Neural cell (in vitro differentiated cells): Measurements from ENCODE around the gene DEAF1. TPM values are rescaled to one million over a fixed set of nuclear protein-coding genes. Genes with fewer than 3 reads are reported as not detected.

Experiments
- H2AFZ ChIP-seq: fragments of 200-600, 300-800 bp; sonication (generic), shearing (Covaris generic); 2 replicates; pipeline ENCODE4 v1.6.0; 2014; ENCODE audit warnings: low read depth, mild to moderate bottlenecking, antibody characterized with exemption, low read length, moderate library complexity
- H3F3A ChIP-seq: fragments of 200-600 bp; shearing (Covaris generic); 2 replicates; pipeline ENCODE4 v1.6.1; 2016; ENCODE audit warnings: mild to moderate bottlenecking, moderate library complexity, mixed read lengths, antibody characterized with exemption, low read length; ENCODE audit not compliant: insufficient read depth, poor library complexity, severe bottlenecking
- H3K27ac ChIP-seq: fragments of 200-600, 300-800 bp; sonication (generic), shearing (Covaris generic); 2 replicates; pipeline ENCODE4 v1.5.1; 2014; ENCODE audit warnings: mild to moderate bottlenecking, low read length, moderate library complexity
- H3K27me3 ChIP-seq: fragments of 300-800, 200-600 bp; sonication (generic), shearing (Covaris generic); 2 replicates; pipeline ENCODE4 v1.6.0; 2014; ENCODE audit warnings: mild to moderate bottlenecking, low read depth, low read length, moderate library complexity; ENCODE audit not compliant: insufficient read depth
- H3K36me3 ChIP-seq: fragments of 300-800, 200-600 bp; sonication (generic), shearing (Covaris generic); 2 replicates; pipeline ENCODE4 v1.5.1; 2014; ENCODE audit warnings: mild to moderate bottlenecking, antibody characterized with exemption, low read length, moderate library complexity; ENCODE audit not compliant: insufficient read depth
- H3K4me2 ChIP-seq: fragments of 300-800, 200-600 bp; sonication (generic), shearing (Covaris generic); 2 replicates; pipeline ENCODE4 v1.6.0; 2014; ENCODE audit warnings: mild to moderate bottlenecking, low read length
- H3K4me3 ChIP-seq: fragments of 300-800, 200-600 bp; sonication (generic), shearing (Covaris generic); 2 replicates; pipeline ENCODE4 v1.5.1; 2014; ENCODE audit warnings: mild to moderate bottlenecking, low read length, moderate library complexity
- H3K79me2 ChIP-seq: fragments of 200-600 bp; shearing (Covaris generic); replicated peaks from 2 replicates; pipeline ENCODE4 v1.6.0; 2014; ENCODE audit warnings: mild to moderate bottlenecking, low read length, moderate library complexity; ENCODE audit not compliant: insufficient read depth
- H3K9ac ChIP-seq: fragments of 300-800, 200-600 bp; sonication (generic), shearing (Covaris generic); 2 replicates; pipeline ENCODE4 v1.6.1; 2016; ENCODE audit warnings: mild to moderate bottlenecking, low read length, mixed read lengths
- H3K9me2 ChIP-seq: fragments of 200-600 bp; shearing (Covaris generic); 2 replicates; pipeline ENCODE4 v1.6.1; 2016; ENCODE audit warnings: mild to moderate bottlenecking, low read length, mixed read lengths; ENCODE audit not compliant: insufficient read depth
- H3K9me3 ChIP-seq: fragments of 200-600, 300-800 bp; sonication (generic), shearing (Covaris generic); 2 replicates; pipeline ENCODE4 v1.6.1; 2016; ENCODE audit warnings: mild to moderate bottlenecking, mixed run types, low read length, moderate library complexity, mixed read lengths
- H4K20me1 ChIP-seq: fragments of 200-600 bp; shearing (Covaris generic); 2 replicates; pipeline ENCODE4 v1.6.1; 2016; ENCODE audit warnings: mild to moderate bottlenecking, mixed run types; ENCODE audit not compliant: insufficient read depth
- EP300 ChIP-seq: fragments of 450-650 bp; conservative IDR thresholded peaks from 2 replicates; pipeline ENCODE4 v1.6.1; 2014; ENCODE audit warnings: antibody characterized with exemption, mild to moderate bottlenecking, moderate library complexity; ENCODE audit not compliant: poor library complexity, severe bottlenecking
- EZH2 ChIP-seq: fragments of 200-600, 300-800 bp; shearing (Covaris generic), sonication (generic); IDR thresholded peaks from 2 replicates; pipeline ENCODE4 v1.6.1; 2014; ENCODE audit warnings: antibody characterized with exemption, low read length, borderline replicate concordance, mild to moderate bottlenecking; ENCODE audit not compliant: insufficient read depth, poor library complexity, severe bottlenecking
- MXI1 ChIP-seq: fragments of 450-650 bp; conservative IDR thresholded peaks from 2 replicates; pipeline ENCODE4 v1.6.1; 2014; ENCODE audit warnings: antibody characterized with exemption, mild to moderate bottlenecking; ENCODE audit not compliant: poor library complexity, severe bottlenecking
- POLR2AphosphoS5 ChIP-seq: IDR thresholded peaks from 2 replicates; pipeline ENCODE4 v1.6.1; 2012
- RAD21 ChIP-seq: fragments of 450-650 bp; conservative IDR thresholded peaks from 2 replicates; pipeline ENCODE4 v1.6.1; 2014; ENCODE audit warnings: antibody characterized with exemption, mild to moderate bottlenecking, moderate library complexity
- SMC3 ChIP-seq: fragments of 450-650 bp; conservative IDR thresholded peaks from 2 replicates; pipeline ENCODE4 v1.6.1; 2014; ENCODE audit warnings: antibody characterized with exemption, mild to moderate bottlenecking, moderate library complexity; ENCODE audit not compliant: poor library complexity
- TAF1 ChIP-seq: IDR thresholded peaks from 2 replicates; pipeline ENCODE4 v1.6.1; 2012; ENCODE audit warnings: low read depth
- polyA plus RNA-seq: library from polyadenylated mRNA; depleted of rRNA; stranded (reverse); fragments of >200 nt; gene quantifications from 2 replicates; pipeline ENCODE4 v1.2.3, GENCODE V29; 2014
- TF ChIP-seq, protein P1 (sequence below): fragments of 450-650 bp; IDR thresholded peaks from 2 replicates; pipeline ENCODE4 v1.5.1; 2014; ENCODE audit warnings: antibody characterized with exemption, mild to moderate bottlenecking, moderate library complexity; ENCODE audit not compliant: poor library complexity, severe bottlenecking
- TF ChIP-seq, protein P2 (sequence below): IDR thresholded peaks from 2 replicates; pipeline ENCODE4 v1.6.1; 2012; ENCODE audit warnings: borderline replicate concordance

Gene DEAF1
- polyA plus RNA-seq, 1 donor from 2014 or later = 87.6 TPM

DNA sequence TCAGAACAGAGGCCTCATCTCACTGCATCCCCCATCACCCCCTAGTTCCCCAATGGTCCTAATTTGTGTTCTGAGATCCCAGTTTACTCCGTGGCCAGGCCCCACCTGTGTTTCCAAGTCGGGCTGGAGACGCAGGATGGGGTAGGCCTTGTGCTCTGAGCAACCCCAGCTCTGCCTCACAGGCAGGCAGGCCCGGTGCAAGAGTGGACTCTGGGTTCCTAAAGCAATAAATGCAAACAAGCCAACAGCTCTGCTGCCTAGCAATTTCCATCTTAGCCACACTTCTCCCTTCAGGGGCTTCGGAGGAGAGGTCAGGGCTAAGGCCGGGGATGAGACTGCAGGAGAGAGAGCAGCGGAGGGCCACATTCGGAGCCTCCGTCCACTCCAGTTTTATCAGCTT, 8.5 kb upstream of the DEAF1 start:
- no peak overlapping the region for H3K4me2 ChIP-seq
- H3K9me2 ChIP-seq = no peaks in the 10 kb centered on the region
- no peak overlapping the region for H3K9ac ChIP-seq
- peaks cover 13% of the 10 kb centered on the region for H3K27me3 ChIP-seq
- no peak overlapping the region for H3K4me3 ChIP-seq
- TF ChIP-seq EP300 (no peak), POLR2AphosphoS5 (no peak), SMC3 (no peak), RAD21 (no peak), EZH2 (no peak), MXI1 (no peak)
- TF ChIP-seq, protein P1, sequence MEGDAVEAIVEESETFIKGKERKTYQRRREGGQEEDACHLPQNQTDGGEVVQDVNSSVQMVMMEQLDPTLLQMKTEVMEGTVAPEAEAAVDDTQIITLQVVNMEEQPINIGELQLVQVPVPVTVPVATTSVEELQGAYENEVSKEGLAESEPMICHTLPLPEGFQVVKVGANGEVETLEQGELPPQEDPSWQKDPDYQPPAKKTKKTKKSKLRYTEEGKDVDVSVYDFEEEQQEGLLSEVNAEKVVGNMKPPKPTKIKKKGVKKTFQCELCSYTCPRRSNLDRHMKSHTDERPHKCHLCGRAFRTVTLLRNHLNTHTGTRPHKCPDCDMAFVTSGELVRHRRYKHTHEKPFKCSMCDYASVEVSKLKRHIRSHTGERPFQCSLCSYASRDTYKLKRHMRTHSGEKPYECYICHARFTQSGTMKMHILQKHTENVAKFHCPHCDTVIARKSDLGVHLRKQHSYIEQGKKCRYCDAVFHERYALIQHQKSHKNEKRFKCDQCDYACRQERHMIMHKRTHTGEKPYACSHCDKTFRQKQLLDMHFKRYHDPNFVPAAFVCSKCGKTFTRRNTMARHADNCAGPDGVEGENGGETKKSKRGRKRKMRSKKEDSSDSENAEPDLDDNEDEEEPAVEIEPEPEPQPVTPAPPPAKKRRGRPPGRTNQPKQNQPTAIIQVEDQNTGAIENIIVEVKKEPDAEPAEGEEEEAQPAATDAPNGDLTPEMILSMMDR = no peak
- TF ChIP-seq, protein P2, sequence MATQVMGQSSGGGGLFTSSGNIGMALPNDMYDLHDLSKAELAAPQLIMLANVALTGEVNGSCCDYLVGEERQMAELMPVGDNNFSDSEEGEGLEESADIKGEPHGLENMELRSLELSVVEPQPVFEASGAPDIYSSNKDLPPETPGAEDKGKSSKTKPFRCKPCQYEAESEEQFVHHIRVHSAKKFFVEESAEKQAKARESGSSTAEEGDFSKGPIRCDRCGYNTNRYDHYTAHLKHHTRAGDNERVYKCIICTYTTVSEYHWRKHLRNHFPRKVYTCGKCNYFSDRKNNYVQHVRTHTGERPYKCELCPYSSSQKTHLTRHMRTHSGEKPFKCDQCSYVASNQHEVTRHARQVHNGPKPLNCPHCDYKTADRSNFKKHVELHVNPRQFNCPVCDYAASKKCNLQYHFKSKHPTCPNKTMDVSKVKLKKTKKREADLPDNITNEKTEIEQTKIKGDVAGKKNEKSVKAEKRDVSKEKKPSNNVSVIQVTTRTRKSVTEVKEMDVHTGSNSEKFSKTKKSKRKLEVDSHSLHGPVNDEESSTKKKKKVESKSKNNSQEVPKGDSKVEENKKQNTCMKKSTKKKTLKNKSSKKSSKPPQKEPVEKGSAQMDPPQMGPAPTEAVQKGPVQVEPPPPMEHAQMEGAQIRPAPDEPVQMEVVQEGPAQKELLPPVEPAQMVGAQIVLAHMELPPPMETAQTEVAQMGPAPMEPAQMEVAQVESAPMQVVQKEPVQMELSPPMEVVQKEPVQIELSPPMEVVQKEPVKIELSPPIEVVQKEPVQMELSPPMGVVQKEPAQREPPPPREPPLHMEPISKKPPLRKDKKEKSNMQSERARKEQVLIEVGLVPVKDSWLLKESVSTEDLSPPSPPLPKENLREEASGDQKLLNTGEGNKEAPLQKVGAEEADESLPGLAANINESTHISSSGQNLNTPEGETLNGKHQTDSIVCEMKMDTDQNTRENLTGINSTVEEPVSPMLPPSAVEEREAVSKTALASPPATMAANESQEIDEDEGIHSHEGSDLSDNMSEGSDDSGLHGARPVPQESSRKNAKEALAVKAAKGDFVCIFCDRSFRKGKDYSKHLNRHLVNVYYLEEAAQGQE = no peak
- no peaks in the 10 kb centered on the region for H3K36me3 ChIP-seq
- H3K27ac ChIP-seq = no peak overlapping the region
- no peaks in the 10 kb centered on the region for H3F3A ChIP-seq
- H3K9me3 ChIP-seq = no peaks in the 10 kb centered on the region
- H4K20me1 ChIP-seq = no peaks in the 10 kb centered on the region
- no peaks in the 10 kb centered on the region for H3K79me2 ChIP-seq
- no peak overlapping the region for H2AFZ ChIP-seq

DNA sequence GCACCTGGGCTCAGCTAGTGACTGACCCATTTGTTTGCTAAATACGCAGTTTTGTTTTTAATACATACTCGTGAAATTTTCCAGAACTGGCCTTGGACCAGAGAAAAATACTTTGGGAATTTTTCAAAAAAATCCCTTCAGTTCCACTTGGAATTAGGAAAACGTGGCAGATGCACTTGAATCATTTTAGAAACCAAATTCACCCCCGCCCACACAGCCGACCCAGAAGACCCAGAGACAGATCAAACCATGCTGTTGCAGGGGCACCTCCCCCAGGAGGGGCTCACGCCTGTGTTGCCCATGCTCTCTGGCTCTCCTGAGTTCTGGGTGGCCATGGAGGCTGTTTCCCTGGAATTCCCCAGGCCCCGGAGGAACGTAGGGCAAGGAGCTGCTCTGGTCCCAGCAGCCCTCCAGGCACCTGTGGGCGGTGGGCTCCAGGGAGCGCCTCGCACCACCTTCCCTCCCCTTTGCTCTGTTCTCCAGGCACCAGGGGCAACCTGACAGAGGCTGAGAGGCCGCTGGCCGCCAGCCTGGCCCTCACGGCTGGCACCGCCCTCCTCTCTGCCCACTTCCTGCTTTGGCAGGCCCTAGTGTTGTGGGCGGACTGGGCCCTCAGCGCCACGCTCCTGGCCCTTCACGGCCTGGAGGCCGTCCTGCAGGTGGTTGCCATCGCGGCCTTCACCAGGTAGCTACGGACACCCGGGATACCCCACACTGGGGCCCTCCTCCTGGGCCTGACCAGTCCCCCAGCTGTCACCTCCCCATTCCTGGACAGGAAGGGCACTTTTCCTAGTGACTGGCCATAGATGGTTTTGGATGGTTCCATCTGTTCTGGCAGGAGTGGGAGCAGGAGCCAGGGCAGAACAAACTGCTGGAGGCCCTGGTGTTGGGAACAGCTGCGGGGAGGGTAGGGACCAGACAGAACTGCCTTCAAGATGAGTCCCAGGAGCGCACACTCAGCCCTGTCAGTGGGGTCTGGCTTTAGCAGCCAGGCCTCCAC, 7.7 kb upstream of the DEAF1 start:
- Histone ChIP-seq H3K9me3 (no peaks in the 10 kb centered on the region), H3K27ac (no peak overlapping the region), H3F3A (no peaks in the 10 kb centered on the region), H3K79me2 (no peaks in the 10 kb centered on the region), H3K9ac (no peak overlapping the region), H3K4me2 (no peak overlapping the region), H3K9me2 (no peaks in the 10 kb centered on the region), H2AFZ (no peak overlapping the region), H3K36me3 (no peaks in the 10 kb centered on the region), H3K4me3 (no peak overlapping the region), H4K20me1 (no peaks in the 10 kb centered on the region), H3K27me3 (peaks cover 13% of the 10 kb centered on the region)
- no peak for TF ChIP-seq EZH2
- TF ChIP-seq MXI1 = no peak
- TF ChIP-seq, protein P1 = no peak
- TF ChIP-seq, protein P2 = no peak
- no peak for TF ChIP-seq TAF1
- TF ChIP-seq EP300 = no peak
